Suprapubic skin (tissue), 3 donors: ENCODE results near the gene KIR3DL1.

ENCODE experiments used
- POLR2AphosphoS5 ChIP-seq, 3 donors: sonication (generic); formaldehyde crosslinking; IDR thresholded peaks; one replicate each; pipeline ENCODE4 v1.6.1; 2017; ENCODE audit warnings: antibody characterized with exemption in 3 of 3
- TF ChIP-seq, protein P1 (sequence below), 2 donors: fragments of 200-600 bp in 1 of 2; fragments of 450-650 bp in 1 of 2; sonication (generic) in 1 of 2; IDR thresholded peaks; one replicate each; pipeline ENCODE4 v1.5.1; 2016 to 2019; ENCODE audit warnings: antibody characterized with exemption in 2 of 2, mild to moderate bottlenecking in 1 of 2, moderate library complexity in 1 of 2

DNA sequence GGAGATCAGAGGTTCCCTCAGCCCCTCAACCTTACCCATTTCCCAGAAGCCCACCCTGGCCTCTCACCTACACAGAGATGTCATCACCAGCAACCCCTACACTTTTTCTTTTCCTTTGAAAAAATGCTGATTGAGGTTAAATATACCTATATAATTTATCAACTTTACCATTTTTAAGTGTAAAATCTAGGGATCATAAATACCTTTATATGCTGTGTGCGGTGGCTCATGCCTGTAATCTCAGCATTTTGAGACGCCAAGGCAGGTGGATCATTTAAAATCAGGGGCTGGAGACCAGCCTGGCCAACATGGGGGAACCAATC, 9.8 kb upstream of the KIR3DL1 start:
- TF ChIP-seq, protein P1, sequence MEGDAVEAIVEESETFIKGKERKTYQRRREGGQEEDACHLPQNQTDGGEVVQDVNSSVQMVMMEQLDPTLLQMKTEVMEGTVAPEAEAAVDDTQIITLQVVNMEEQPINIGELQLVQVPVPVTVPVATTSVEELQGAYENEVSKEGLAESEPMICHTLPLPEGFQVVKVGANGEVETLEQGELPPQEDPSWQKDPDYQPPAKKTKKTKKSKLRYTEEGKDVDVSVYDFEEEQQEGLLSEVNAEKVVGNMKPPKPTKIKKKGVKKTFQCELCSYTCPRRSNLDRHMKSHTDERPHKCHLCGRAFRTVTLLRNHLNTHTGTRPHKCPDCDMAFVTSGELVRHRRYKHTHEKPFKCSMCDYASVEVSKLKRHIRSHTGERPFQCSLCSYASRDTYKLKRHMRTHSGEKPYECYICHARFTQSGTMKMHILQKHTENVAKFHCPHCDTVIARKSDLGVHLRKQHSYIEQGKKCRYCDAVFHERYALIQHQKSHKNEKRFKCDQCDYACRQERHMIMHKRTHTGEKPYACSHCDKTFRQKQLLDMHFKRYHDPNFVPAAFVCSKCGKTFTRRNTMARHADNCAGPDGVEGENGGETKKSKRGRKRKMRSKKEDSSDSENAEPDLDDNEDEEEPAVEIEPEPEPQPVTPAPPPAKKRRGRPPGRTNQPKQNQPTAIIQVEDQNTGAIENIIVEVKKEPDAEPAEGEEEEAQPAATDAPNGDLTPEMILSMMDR (IDR thresholded peaks at IDR 0.05), result no peak
- TF ChIP-seq POLR2AphosphoS5 (IDR thresholded peaks at IDR 0.05), result no peak
